CD4-positive, alpha-beta T cell treated with Interleukin-12 subunit alpha and Interleukin-12 subunit beta, for 1 hour (primary cell): ENCODE measurements around the gene ZNF486.
"Not testable (repeated sequence)": the region's sequence is repeated elsewhere in the genome, so short reads cannot be mapped to it uniquely, and the experiment has no call there.

Source experiments
- DNase-seq: peaks from one replicate; pipeline ENCODE4 v3.0.0-alpha.2; 2020

The ZNF486 gene

GRCh38 chr19:20167020-20167644 lies at the start of gene ZNF486:
Gene ZNF486 (plus strand): TSS chr19:20167214. CDS start chr19:20167331, 117 bp downstream.
- peak; percentile 95 for DNase-seq

DNA sequence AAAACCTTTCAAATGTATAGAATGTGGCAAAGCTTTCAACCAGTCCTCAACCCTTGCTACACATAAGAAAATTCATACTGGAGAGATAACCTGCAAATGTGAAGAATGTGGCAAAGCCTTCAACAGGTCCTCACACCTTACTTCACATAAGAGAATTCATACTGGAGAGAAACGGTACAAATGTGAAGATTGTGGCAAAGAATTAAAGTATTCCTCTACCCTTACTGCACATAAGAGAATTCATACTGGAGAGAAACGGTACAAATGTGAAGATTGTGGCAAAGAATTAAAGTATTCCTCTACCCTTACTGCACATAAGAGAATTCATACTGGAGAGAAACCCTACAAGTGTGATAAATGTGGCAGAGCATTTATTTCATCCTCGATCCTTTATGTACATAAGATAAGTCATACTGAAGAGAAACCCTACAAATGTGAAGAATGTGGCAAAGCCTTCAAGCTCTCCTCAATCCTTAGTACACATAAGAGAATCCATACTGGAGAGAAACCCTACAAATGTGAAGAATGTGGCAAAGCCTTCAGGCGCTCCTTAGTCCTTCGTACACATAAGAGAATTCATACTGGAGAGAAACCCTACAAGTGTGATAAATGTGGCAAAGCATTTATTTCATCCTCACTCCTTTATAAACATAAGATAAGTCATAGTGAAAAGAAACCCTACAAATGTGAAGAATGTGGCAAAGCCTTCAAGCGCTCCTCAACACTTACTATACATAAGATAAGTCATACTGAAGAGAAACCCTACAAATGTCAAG lies 48.8 kb upstream of the ZNF486 start:
- not testable (repeated sequence) for DNase-seq

DNA sequence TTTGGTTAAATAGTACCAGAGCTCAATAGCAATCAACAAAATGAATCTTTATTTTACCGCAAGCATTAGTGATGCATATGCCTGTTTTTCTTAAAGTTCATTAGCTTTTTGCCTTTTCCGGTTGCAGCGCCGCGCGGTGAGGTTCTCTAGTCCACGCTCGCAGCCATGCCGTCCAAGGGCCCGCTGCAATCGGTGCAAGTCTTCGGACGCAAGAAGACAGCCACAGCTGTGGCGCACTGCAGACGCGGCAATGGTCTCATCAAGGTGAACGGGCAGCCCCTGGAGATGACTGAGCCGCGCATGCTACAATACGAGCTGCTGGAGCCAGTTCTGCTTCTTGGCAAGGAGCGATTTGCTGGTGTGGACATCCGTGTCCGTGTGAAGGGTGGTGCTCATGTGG lies 42.1 kb upstream of the ZNF486 start:
- no peak for DNase-seq

- DNase-seq = not testable (repeated sequence)
Measured at GRCh38 chr19:20132933-20133332, 34.1 kb upstream of the ZNF486 start.

GRCh38 chr19:20137714-20138113 lies 29.3 kb upstream of the ZNF486 start:
- not testable (repeated sequence) for DNase-seq

- no peak for DNase-seq
Measured at GRCh38 chr19:20151617-20152145, 15.3 kb upstream of the ZNF486 start.

DNA sequence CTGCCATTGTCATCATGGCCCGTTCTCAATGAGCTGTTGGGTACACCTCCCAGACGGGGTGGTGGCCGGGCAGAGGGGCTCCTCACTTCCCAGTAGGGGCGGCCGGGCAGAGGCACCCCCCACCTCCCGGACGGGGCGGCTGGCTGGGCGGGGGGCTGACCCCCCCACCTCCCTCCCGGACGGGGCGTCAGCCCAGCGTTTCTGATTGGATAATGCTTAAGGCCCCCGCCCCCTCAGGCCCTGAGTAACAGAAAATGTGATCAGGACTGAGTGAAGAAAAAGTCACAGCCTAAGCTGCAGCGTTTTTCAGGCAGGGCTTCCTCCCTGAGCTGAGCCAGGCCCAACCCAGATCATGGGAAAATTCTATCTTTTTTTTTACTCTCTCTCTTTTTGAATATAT lies 14.5 kb upstream of the ZNF486 start:
- DNase-seq = not testable (repeated sequence)

GRCh38 chr19:20153281-20153680 lies 13.7 kb upstream of the ZNF486 start:
- DNase-seq = no peak

- no peak for DNase-seq
Measured at GRCh38 chr19:20154636-20155035, 12.4 kb upstream of the ZNF486 start.

- DNase-seq = peak; percentile 32
Measured at GRCh38 chr19:20162821-20163220, 4.2 kb upstream of the ZNF486 start.

DNA sequence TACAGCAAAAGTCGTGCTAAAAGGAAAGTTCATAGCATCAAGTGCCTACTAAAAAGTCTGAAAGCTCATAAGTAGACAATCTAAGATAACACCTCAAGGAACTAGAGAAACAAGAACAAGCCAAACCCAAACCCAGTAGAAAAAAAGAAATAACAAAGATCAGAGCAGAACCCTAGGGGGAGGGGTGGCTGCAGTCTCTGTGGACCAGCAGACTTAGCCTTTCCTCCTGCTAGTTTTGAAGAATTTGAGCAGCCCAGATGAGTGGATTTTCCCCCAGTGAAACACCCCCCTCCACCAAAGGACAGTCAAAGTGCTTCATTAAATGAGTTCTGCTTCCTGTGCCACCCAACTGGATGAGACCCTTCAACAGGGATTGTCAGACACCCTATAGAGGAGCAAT lies 2.6 kb upstream of the ZNF486 start:
- no peak for DNase-seq

DNA sequence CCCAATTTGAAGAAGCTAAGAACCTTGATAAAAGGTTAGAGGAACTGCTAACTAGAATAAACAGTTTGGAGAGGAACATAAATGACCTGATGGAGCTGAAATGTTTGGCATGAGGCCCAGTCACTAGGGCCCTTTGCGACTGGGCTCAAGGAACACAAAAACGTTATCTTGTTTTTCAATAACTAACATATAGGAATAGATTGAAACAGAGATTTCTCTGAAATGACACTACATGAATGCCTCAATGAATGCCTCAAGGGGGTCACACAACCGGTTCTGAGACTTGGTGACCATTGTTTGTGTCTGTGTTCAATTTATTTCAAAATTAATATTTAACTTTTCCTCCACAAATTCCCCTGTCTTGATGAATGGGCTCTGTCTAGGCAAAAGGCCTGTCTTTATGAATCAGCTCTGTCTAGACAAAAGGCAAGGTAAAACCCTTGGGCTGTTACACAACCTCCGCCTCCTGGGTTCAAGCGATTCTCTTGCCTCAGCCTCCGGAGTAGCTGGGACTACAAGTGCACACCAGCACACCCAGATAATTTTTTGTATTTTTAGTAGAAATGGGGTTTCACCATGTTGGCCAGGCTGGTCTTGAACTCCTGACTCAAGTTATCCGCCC lies 932 bp upstream of the ZNF486 start:
- DNase-seq = no peak

GRCh38 chr19:20167651-20168122 lies 673 bp downstream of the ZNF486 start:
- no peak for DNase-seq

- no peak for DNase-seq
Measured at GRCh38 chr19:20171285-20171684, 4.3 kb downstream of the ZNF486 start.

- not testable (repeated sequence) for DNase-seq
Measured at GRCh38 chr19:20175848-20176247, 8.8 kb downstream of the ZNF486 start.

DNA sequence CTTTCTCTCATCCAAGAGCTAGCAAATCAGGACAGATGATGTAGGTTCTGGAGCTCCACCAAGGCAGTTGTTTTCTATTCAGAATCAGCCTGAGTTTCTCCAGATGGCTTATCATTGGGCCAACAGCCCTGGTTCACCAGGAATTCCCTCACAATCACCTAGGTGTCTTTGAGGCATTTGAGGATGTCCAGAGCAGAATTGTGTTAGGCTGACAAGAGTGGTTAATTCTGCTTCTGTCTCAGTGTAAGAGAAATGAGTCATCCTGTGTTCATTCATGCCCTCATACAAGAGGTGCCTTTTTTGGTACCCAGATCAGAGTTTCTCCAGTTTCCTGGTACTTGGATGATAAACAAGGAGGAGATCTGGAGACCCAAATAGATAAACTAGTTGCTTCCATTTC lies 12.9 kb downstream of the ZNF486 start:
- DNase-seq = not testable (repeated sequence)

DNA sequence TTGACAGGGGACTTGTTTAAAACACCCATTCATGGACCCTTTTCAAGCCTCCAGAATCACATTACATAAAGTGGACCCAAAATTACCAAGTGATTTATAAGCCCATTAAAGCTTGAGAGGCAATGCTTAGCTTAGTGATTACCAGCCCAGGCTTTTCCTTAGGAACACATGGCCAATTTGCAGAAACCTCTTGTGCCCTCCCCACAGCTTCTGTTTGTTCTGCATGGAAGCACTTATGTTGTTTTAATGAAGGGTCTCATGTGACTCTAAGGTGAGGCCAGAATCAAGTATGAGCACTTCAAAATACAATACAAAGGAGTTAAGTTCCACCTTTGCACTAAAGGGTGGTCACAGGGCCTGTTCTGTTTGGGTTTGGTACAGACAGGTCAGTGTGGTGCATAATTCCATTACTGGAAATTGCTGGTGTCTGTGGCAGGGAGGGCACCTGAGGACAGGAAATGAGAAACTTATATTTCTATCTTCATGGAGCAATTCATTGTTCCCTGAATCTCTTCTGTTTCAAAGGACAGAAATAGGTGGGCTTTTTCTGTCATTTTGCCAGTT lies 15.3 kb downstream of the ZNF486 start:
- no peak for DNase-seq

- no peak for DNase-seq
Measured at GRCh38 chr19:20186174-20186573, 19.2 kb downstream of the ZNF486 start.

DNA sequence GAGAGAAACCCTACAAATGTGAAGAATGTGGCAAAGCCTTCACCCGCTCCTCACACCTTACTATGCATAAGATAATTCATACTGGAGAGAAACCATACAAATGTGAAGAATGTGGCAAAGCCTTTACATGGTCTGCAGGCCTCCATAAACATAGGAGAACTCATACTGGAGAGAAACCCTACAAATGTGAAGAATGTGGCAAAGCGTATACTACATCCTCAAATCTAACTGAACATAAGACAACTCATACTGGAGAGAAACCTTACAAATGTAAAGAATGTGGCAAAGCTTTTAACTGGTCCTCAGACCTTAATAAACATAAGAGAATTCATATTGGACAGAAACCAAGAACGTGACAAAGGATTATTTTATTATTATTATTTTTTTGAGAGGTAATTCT lies 30.7 kb downstream of the ZNF486 start:
- no peak for DNase-seq

DNA sequence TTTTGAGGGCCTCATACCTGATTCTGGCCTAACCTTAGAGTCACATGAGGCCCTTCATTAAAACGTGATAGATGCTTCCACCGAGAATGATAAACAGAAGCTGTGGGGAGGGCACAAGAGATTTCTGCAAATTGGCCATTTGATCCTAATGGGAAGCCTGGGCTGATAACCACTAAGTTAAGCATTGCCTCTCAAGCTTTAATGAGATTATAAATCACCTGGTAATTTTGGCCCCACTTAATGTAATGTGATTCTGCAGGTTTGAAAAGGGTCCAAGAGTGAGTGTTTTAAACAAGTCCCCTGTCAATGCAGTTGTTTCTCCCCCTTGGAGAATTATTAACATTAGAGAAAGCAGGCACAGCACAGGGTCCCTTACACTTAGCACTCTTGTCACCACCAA lies 42.0 kb downstream of the ZNF486 start:
- DNase-seq = no peak

GRCh38 chr19:20214366-20214765 lies 47.4 kb downstream of the ZNF486 start:
- DNase-seq = not testable (repeated sequence)

- DNase-seq = not testable (repeated sequence)
Measured at GRCh38 chr19:20221605-20222004, 54.6 kb downstream of the ZNF486 start.

DNA sequence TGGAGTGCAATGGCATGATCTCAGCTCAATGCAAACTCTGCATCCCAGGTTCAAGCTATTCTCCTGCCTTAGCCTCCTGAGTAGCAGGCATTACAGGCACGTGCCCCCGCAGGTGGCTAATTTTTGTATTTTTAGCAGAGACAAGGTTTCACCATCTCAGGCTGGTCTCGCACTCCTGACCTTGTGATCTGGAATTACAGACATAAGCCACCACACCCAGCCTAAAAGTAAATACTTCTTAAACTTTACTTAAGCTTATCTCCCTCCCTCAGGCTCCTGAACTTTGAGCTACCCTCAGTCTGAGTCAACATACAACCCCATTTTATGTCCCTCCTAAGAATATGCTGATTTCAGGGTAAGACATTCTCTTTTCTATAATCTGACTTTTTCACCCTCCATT lies 66.1 kb downstream of the ZNF486 start:
- no peak for DNase-seq
